GM18499 (cell line): Measurements from ENCODE around the gene LYRM2.

Source experiments
- ATAC-seq: cut with Tn5 transposase; IDR thresholded peaks from one replicate; pipeline ENCODE4 v1.9.1; 2021; ENCODE audit warnings: moderate number of reproducible peaks; ENCODE audit not compliant: insufficient read depth, unreplicated experiment

The LYRM2 gene

GRCh38 chr6:89563866-89564265, 74.7 kb downstream of the LYRM2 start:
- no peak for ATAC-seq

DNA sequence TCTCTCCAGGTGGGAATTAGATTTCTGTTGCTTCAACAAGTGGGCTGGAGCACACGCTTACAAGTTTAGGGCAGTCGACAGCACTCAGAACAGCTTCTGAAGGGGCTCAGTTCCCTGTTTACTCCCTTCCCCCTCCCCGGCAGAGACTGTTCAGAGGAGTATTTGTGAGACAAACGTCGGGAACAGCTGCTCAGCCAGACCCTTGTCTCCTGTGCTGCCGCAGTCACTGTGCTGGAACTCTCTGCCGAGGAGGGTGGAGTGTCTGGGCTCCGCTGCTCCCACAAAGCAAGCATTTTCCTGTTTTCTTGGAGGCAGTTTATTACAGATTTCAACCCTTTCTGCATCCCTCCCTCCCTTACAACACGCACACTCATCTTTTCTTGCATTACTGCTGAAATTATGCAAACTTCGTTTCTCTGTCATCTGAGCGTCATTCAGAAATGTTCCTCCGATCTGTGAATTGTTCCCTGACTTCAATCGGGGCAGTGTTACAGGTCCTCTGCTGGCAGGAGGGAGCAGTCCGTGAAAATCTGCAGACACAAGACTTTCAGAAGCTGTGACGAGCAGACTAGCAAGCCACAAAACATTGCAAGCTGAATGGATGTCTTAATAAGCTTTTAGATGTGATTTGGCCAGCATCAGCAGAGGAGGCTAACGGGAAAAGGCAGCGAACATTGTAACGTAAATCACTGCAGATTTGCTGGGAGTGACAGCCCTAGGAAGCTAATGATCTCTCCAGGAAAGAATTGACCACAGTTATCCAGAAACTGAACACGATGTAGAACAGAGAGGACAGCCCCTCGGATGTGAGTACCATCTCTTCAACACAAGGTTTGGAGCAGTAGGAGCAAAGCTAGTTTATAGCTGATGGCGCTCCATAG, 76.2 kb downstream of the LYRM2 start:
- no peak for ATAC-seq

- ATAC-seq, result no peak
Observed at GRCh38 chr6:89559487-89559886, 79.1 kb downstream of the LYRM2 start.

GRCh38 chr6:89555806-89556205, 82.7 kb downstream of the LYRM2 start:
- no peak for ATAC-seq

DNA sequence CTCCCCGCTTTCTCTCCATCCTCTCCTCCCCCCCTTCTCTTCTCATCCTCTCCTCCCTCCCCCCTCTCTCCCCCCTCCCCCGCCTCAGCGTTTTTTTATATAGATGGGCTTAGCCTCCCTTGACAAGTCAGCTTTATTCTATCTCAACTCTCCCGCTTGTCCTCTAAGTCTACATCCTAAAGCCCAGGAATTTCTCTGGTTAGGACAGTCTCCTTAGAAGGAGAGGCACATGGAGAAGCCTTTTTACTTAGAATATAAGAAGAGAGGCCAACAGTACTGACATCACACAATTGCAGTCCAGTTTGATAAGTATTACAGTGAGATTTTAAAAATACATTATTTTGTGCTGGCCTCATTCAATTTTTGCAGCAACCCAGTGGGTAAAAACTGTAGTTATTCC, 83.5 kb downstream of the LYRM2 start:
- ATAC-seq, result no peak

DNA sequence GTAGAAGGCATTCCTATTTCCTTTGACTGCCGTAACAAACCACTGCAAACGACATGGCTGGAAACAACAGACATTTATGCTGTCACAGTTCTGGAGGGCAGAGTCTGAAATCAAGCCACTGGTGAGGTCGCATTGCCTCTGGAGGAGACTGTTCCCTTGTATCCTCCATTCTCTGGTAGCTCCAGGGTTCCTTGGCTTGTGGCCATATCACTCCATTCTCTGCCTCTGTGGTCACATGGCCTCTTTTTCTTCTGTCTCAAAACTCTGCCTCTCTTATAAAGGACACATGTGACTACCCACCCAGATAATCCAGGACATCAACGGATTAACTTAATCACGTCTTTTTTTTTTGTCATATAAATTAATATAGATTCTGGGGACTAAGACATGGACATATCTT, 84.4 kb downstream of the LYRM2 start:
- ATAC-seq, result no peak

- ATAC-seq, result no peak
Observed at GRCh38 chr6:89553431-89553830, 85.1 kb downstream of the LYRM2 start.

GRCh38 chr6:89547281-89547680, 91.3 kb downstream of the LYRM2 start:
- ATAC-seq, result no peak

- no peak for ATAC-seq
Observed at GRCh38 chr6:89542866-89543265, 95.7 kb downstream of the LYRM2 start.

- ATAC-seq, result no peak
Observed at GRCh38 chr6:89542081-89542857, 96.3 kb downstream of the LYRM2 start.

DNA sequence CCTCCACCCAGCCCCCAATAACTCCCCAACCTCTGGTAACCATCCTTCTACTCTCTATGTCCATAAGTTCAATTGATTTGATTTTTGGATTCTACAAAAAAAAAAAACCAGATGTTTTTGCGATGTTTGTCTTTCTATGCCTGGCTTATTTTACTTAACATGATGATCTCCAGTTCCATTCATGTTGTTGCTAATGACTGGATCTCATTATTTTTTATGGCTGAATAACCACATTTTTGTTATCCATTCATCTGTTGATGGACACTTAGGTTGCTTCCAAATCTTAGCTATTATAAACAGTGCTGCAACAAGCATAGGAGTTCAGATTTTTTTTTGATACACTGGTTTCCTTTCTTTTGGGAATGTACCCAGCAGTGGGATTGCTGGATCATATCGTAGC, 98.8 kb downstream of the LYRM2 start:
- no peak for ATAC-seq

- ATAC-seq, result no peak
Observed at GRCh38 chr6:89536231-89536630, 102.3 kb downstream of the LYRM2 start.

- ATAC-seq, result no peak
Observed at GRCh38 chr6:89530982-89531381, 107.6 kb downstream of the LYRM2 start.

DNA sequence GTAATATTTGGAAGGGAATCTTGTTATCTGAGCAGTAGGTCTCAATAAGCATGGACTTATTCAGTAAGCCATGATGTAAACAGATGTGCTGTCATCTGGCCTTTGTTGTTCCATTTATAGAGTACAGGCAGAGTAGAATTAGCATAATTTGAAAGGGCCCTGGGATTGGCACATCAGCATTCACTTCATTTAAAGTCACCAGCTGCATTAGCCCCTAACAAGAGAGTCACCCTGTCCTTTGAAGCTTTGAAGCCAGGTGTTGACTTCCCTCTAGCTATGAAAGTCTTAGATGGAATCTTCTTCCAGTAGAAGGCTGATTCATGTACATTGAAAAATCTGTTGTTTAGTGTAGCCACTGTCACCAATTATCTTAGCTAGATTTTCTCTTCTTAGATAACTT, 109.7 kb downstream of the LYRM2 start:
- ATAC-seq, result no peak

GRCh38 chr6:89527634-89528033, 110.9 kb downstream of the LYRM2 start:
- no peak for ATAC-seq

GRCh38 chr6:89526563-89526869, 112.0 kb downstream of the LYRM2 start:
- no peak for ATAC-seq

DNA sequence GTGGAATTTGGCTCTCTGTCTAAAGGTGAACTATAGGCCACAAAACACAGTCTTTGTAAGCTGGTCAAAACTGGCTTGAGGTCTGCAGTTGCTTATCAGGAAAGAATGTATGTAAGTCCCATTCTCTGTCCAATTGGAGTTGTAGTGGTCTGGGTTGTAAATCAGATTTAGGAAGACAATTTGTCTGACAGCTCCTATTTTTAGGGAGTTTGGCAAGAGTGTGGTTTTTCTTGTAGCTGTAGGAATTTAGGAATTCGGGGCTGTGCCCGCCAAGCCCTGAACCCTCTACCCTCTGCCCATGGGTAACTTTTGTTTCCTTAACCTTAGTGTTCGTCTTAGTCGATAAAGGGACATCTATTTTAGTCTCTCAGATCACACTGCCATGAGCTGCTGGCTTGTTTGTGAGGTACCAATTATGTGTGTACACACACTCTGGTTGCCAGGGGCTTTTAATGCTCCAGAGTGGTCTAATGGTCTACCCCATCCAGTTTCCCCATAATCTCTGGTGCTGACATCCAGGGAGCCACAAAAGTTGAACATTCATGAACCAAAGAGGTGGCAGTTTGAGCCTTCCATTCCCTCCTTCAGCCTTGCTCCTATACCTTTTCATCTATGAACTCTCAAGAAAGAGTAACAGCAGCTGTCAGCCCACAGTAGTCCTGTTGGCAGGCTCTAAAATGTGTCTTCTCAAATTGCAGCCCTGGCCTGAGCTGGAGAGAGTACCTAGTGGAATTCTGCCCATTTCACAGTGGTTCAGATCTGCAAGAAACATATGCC, 112.6 kb downstream of the LYRM2 start:
- no peak for ATAC-seq

DNA sequence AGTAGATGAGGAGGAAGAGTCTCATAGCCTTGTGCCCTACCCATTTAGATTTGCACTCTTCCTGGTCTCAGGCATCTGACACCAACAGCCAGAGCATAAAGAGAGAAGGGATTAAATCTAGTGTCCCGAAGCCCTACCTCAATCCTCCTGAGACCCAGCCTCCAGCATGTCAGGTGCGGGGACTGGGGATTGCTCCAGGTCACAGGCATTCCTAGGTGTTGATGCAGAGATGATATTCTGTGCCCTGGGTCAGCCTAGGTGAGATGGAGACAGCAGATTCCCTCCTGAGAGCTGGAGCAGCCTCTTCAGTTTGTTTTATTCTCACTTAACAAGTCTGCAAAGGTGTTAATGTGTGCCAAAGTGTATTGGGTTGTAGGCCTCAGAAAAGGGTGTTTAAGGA, 115.8 kb downstream of the LYRM2 start:
- ATAC-seq, result no peak

- no peak for ATAC-seq
Observed at GRCh38 chr6:89520736-89521135, 117.8 kb downstream of the LYRM2 start.

- no peak for ATAC-seq
Observed at GRCh38 chr6:89518352-89519055, 120.0 kb downstream of the LYRM2 start.
